Bronchial epithelial cell (primary cell): ENCODE results near the gene ADAM19. TPM values are rescaled to one million over a fixed set of nuclear protein-coding genes. Genes with fewer than 3 reads are reported as not detected.

ENCODE experiments used
- DNase-seq: peaks from one replicate; pipeline ENCODE4 v3.0.0-alpha.2; 2010; ENCODE audit warnings: low read depth
- FAIRE-seq: peaks from 2 replicates; lab custom pipeline; 2011; peaks lifted over from hg19 to GRCh38; lab: Jason Lieb, UNC
- H3K27me3 ChIP-seq: 2 replicates; pipeline ENCODE4 v1.5.1; 2011; ENCODE audit warnings: low read length; ENCODE audit not compliant: control insufficient read depth, insufficient read depth
- H3K36me3 ChIP-seq: 2 replicates; pipeline ENCODE4 v1.5.1; 2011; ENCODE audit warnings: low read length; ENCODE audit not compliant: control insufficient read depth, insufficient read depth
- H3K4me3 ChIP-seq: 2 replicates; pipeline ENCODE4 v1.5.1; 2011; ENCODE audit warnings: mild to moderate bottlenecking, low read depth, low read length, control low read depth
- CTCF ChIP-seq: IDR thresholded peaks from 2 replicates; pipeline ENCODE4 v1.5.1; 2011; ENCODE audit warnings: mild to moderate bottlenecking, moderate library complexity, low read length, control low read depth, inconsistent platforms; ENCODE audit not compliant: insufficient read depth, severe bottlenecking
- total RNA-seq: library from RNA; depleted of rRNA; stranded (reverse); fragments of >200 nt; gene quantifications from 2 replicates; pipeline ENCODE4 v1.2.1, GENCODE V29; 2014

The ADAM19 gene
- total RNA-seq, 1 donor from 2014 or later: 0.79 TPM

GRCh38 chr5:157454273-157454672 lies 121.3 kb downstream of the ADAM19 start:
- Histone ChIP-seq H3K27me3 (no peaks in the 10 kb centered on the region), H3K4me3 (no peak overlapping the region), H3K36me3 (no peaks in the 10 kb centered on the region)
- FAIRE-seq (no peak), DNase-seq (no peak)
- TF ChIP-seq CTCF: no peak

- Histone ChIP-seq H3K36me3 (no peaks in the 10 kb centered on the region), H3K4me3 (no peak overlapping the region), H3K27me3 (no peaks in the 10 kb centered on the region)
- FAIRE-seq (no peak), DNase-seq (no peak)
- no peak for TF ChIP-seq CTCF
Observed at GRCh38 chr5:157451806-157452205, 123.8 kb downstream of the ADAM19 start.

GRCh38 chr5:157450024-157450423 lies 125.6 kb downstream of the ADAM19 start:
- Histone ChIP-seq H3K4me3 (no peak overlapping the region), H3K27me3 (no peaks in the 10 kb centered on the region), H3K36me3 (no peaks in the 10 kb centered on the region)
- no peak for TF ChIP-seq CTCF
- no peak for FAIRE-seq
- DNase-seq: no peak

- FAIRE-seq (no peak), DNase-seq (no peak)
Observed at GRCh38 chr5:157449011-157449723, 126.4 kb downstream of the ADAM19 start.

DNA sequence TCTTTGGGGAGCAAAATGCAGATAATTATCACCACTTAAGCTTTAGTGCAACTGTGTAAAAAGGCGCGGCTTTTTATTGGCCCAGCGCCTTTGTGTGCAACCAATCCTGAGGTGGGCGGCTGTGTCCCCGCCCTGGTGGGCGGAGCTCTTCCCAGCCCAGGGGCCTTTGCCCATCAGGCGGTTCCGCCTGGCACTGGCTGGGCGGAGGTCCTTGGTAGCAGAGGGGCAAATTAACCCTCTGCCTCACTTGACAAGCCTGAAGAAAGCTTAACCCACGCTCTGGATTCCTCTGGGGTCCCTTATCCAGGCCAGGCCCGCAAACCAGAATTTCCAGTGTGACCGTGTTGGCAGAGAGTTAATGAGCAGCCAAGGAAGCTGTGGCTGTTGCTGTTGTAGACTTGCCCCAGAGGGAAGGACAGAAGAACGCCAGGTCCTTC lies 128.4 kb downstream of the ADAM19 start:
- FAIRE-seq: no peak
- no peak for DNase-seq
- Histone ChIP-seq H3K27me3 (no peaks in the 10 kb centered on the region), H3K36me3 (no peaks in the 10 kb centered on the region), H3K4me3 (no peak overlapping the region)
- no peak for TF ChIP-seq CTCF

More at GRCh38 chr5:157449011-157449723, 126.4 kb downstream of the ADAM19 start:
- Histone ChIP-seq H3K4me3 (no peak overlapping the region), H3K27me3 (no peaks in the 10 kb centered on the region), H3K36me3 (no peaks in the 10 kb centered on the region)
- TF ChIP-seq CTCF: no peak
